Activated CD4-positive, alpha-beta memory T cell treated with anti-CD3 and anti-CD28 coated beads, Interleukin-2, amount 10 ng/mL, durations not matched to agents 7 days and 5 days (primary cell): ENCODE results near the gene PPP1R7. TPM values are rescaled to one million over a fixed set of nuclear protein-coding genes. Genes with fewer than 3 reads are reported as not detected.

Experiments used
- CTCF ChIA-PET: fragments of 350-600 bp; sonication (Branson Sonifier 250); formaldehyde crosslinking; loops from one replicate; lab custom pipeline; 2021; ENCODE audit warnings: antibody characterized with exemption, inconsistent platforms; lab: Charles Lee
- POLR2A ChIA-PET: fragments of 350-600 bp; sonication (Branson Sonifier 250); formaldehyde crosslinking; loops from one replicate; lab custom pipeline; 2021; ENCODE audit warnings: antibody characterized with exemption; lab: Charles Lee
- DNase-seq: peaks from one replicate; pipeline ENCODE4 v3.0.0-alpha.2; 2020
- H3K27ac Mint-ChIP-seq: one replicate; pipeline ENCODE4 v1.8.0; 2021; ENCODE audit warnings: mild to moderate bottlenecking, mixed read lengths
- H3K27me3 Mint-ChIP-seq: one replicate; pipeline ENCODE4 v1.8.0; 2021; ENCODE audit warnings: mixed read lengths
- H3K36me3 Mint-ChIP-seq: one replicate; pipeline ENCODE4 v1.8.0; 2021; ENCODE audit warnings: low read depth, mixed read lengths
- H3K4me1 Mint-ChIP-seq: one replicate; pipeline ENCODE4 v1.8.0; 2021; ENCODE audit warnings: mixed read lengths
- H3K4me3 Mint-ChIP-seq: one replicate; pipeline ENCODE4 v1.8.0; 2021; ENCODE audit warnings: mild to moderate bottlenecking, mixed read lengths
- H3K9me3 Mint-ChIP-seq: one replicate; pipeline ENCODE4 v1.8.0; 2021; ENCODE audit warnings: mixed read lengths
- total RNA-seq, 2 experiments: library from RNA; stranded (reverse); gene quantifications; one replicate each; pipeline ENCODE4 v1.2.3, GENCODE V29; 2021

PPP1R7 gene
- total RNA-seq, 2 experiments from 2014 or later, result 103 to 106 TPM

- no peaks in the 10 kb centered on the region for H3K27me3 Mint-ChIP-seq
- H3K27ac Mint-ChIP-seq, result peak overlapping the region; percentile 98
- H3K4me1 Mint-ChIP-seq, result peaks cover 47% of the 10 kb centered on the region
- no peaks in the 10 kb centered on the region for H3K9me3 Mint-ChIP-seq
- CTCF ChIA-PET, result no interaction called here
- peak overlapping the region; percentile 73 for H3K4me3 Mint-ChIP-seq
- no peak for DNase-seq
- POLR2A ChIA-PET, result interaction anchor here (1.6 to 4.4 kb wide), 2 partner anchors 9 to 39 kb away, joined by 6 to 17 read pairs; partner anchors contain the start of genes MTERF4, PASK and PPP1R7
- peaks cover 51% of the 10 kb centered on the region for H3K36me3 Mint-ChIP-seq
Measured at GRCh38 chr2:241110607-241111439, 39.4 kb upstream of the PPP1R7 start.

DNA sequence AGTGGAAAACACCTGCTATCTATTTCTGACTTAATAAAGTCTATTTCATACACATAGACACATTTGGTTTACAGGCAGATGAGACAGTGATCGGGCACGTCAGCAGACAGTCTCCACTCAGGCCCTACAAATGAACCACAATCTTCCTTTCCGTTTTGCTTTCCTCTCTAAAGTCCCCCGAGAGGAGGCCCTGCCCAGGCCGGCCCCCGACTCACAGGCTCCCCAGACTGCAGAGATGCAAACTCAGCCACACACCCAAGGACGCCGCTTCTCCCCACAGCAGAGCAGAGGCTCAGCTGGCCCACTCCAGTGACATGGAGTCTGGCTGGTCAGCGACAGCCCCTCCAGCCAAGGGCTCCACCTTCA lies 38.8 kb upstream of the PPP1R7 start:
- H3K9me3 Mint-ChIP-seq, result no peaks in the 10 kb centered on the region

DNA sequence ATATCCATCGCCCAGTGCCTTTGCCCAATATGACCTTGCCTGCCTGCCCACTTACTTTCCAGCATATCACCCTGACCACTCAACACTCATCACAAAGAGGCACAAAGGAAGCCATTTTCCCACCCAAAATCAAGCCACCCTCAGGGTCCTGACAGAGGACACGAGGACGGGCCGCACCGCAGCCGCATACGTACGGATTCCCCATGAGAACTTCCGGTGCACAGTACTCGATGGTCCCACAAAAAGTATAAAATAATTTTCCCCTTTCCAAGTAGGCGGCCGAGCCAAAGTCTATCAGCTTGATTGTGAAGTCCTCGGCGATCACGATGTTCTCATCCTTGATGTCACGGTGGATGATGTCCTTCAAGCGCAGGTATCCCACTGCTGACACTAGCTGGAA lies 38.2 kb upstream of the PPP1R7 start:
- Mint-ChIP-seq H3K27ac (peak overlapping the region; percentile 98), H3K36me3 (peaks cover 53% of the 10 kb centered on the region), H3K4me3 (peak overlapping the region; percentile 73), H3K9me3 (no peaks in the 10 kb centered on the region), H3K4me1 (peaks cover 47% of the 10 kb centered on the region), H3K27me3 (no peaks in the 10 kb centered on the region)
- CTCF ChIA-PET, result no interaction called here
- POLR2A ChIA-PET, result interaction anchor here (1.1 to 4.4 kb wide), 3 partner anchors 10 to 38 kb away, joined by 3 to 17 read pairs (median 6); partner anchors contain the start of genes MTERF4, PASK and PPP1R7
- DNase-seq, result no peak

More for the DNA sequence above, 38.8 kb upstream of the PPP1R7 start:
- peak overlapping the region; percentile 98 for H3K27ac Mint-ChIP-seq
- POLR2A ChIA-PET, result interaction anchor here (1.6 to 4.4 kb wide), 2 partner anchors 9 to 39 kb away, joined by 6 to 17 read pairs; partner anchors contain the start of genes MTERF4, PASK and PPP1R7
- H3K36me3 Mint-ChIP-seq, result peaks cover 54% of the 10 kb centered on the region
- CTCF ChIA-PET, result no interaction called here
- no peaks in the 10 kb centered on the region for H3K27me3 Mint-ChIP-seq
- peaks cover 47% of the 10 kb centered on the region for H3K4me1 Mint-ChIP-seq
- H3K4me3 Mint-ChIP-seq, result peak overlapping the region; percentile 73
- no peak for DNase-seq

GRCh38 chr2:241112592-241112991 lies 37.7 kb upstream of the PPP1R7 start:
- ChIA-PET POLR2A (interaction anchor here (1.0 to 1.4 kb wide), 3 partner anchors 10 to 37 kb away, joined by 3 to 6 read pairs (median 3); partner anchors contain the start of genes MTERF4 and PASK), CTCF (no interaction called here)
- Mint-ChIP-seq H3K9me3 (no peaks in the 10 kb centered on the region), H3K27ac (peak overlapping the region; percentile 98), H3K4me3 (peak overlapping the region; percentile 73), H3K36me3 (peaks cover 50% of the 10 kb centered on the region), H3K27me3 (no peaks in the 10 kb centered on the region), H3K4me1 (peaks cover 45% of the 10 kb centered on the region)
- no peak for DNase-seq

GRCh38 chr2:241114836-241115235 lies 35.4 kb upstream of the PPP1R7 start:
- POLR2A ChIA-PET, result no interaction called here
- Mint-ChIP-seq H3K27ac (no peak overlapping the region), H3K4me1 (peaks cover 23% of the 10 kb centered on the region), H3K9me3 (no peaks in the 10 kb centered on the region), H3K27me3 (no peaks in the 10 kb centered on the region), H3K36me3 (peaks cover 44% of the 10 kb centered on the region), H3K4me3 (no peak overlapping the region)
- DNase-seq, result no peak
- CTCF ChIA-PET, result no interaction called here

GRCh38 chr2:241115361-241115760 lies 34.9 kb upstream of the PPP1R7 start:
- ChIA-PET POLR2A (no interaction called here), CTCF (no interaction called here)
- H3K27me3 Mint-ChIP-seq, result no peaks in the 10 kb centered on the region
- peaks cover 18% of the 10 kb centered on the region for H3K4me1 Mint-ChIP-seq
- H3K27ac Mint-ChIP-seq, result no peak overlapping the region
- no peak overlapping the region for H3K4me3 Mint-ChIP-seq
- no peaks in the 10 kb centered on the region for H3K9me3 Mint-ChIP-seq
- no peak for DNase-seq
- H3K36me3 Mint-ChIP-seq, result peaks cover 43% of the 10 kb centered on the region

DNA sequence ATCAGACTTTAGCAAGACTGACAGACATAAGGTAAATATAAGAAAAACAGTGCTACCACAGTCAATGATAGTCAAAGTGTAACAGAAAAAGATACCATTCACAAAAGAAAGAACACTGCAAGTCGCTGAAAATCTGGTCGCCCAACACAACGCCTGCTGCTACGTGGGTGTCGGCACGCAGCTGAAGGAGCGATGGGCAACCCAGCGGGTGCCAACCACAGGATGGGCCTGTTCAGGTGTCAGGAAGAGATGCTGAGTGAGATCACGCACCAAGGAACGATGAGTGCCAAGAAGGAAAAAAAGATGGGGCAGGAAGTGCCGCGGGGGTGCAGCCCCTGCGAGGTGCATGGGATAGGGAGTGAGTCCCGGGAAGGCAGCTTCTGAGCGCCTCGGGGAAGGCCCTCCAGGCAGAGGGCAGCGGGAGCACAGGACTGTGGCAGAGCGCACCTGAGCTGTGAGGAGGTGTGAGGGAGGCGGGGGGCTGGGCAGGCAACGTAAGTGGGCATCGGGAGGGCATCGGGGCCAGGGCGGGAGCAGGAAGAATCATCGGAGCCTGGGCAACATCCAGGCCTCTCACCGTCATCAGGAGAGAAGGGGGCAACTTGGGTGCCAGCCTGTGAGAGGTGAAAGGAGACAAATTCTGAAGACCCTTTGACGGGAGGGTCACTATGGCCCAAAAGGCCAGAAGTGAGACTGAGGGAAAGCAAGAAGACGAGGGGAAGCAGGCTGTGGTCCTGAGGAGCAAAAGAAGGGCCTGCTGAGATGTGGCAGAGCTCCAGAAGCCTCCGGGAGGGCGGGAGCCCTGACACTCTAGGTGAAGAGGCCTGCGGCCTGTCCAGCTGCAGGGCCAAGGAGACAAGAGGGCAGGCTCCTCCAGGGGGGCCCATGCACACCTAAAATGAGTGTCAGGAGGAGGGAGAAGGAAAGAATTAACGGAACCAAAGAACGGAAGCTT lies 33.4 kb upstream of the PPP1R7 start:
- H3K9me3 Mint-ChIP-seq, result no peaks in the 10 kb centered on the region
- H3K27me3 Mint-ChIP-seq, result no peaks in the 10 kb centered on the region
- H3K36me3 Mint-ChIP-seq, result peaks cover 51% of the 10 kb centered on the region
- H3K4me3 Mint-ChIP-seq, result no peak overlapping the region
- peaks cover 12% of the 10 kb centered on the region for H3K4me1 Mint-ChIP-seq
- POLR2A ChIA-PET, result interaction anchor here (1.1 kb wide), 1 partner anchor 33 kb away, joined by 4 read pairs; the partner anchor contains the start of gene PASK
- no peak for DNase-seq
- CTCF ChIA-PET, result no interaction called here
- H3K27ac Mint-ChIP-seq, result no peak overlapping the region

DNA sequence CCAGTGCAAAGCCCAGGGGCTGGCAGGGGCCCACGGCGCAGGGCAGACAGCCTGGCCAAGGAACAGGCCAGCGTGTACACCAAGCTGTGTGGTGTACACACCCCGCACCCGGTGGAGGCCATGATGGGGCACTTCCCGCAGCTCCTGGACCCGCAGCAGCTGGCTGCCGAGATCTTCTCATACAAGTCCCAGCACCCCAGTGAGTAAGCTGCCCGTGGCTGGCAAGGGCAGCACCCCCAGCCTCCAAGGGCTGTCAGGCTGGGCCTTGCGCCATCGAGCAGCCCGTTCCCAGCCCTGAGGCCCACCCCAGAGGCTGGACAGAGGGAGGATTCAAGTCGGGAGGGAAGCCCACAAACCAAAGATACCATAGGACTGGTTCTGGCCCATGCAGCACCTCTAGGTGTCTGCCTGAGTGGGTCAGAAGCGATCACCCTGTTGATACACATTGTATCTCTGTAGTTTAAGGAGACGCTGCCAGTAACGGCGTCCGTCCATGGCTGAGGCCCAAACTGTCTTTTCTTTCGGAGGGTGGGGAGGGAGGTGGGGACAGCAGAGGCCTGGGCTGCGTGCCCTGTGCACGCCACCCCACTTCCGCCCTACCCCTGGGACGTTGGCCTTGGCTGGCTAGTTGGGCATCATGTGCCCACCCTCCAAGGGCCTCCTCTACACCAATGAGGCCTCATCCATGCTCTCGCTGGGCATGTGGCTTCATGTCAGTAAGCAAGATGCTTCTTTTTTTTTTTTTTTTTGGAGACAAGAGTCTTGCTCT lies 31.3 kb upstream of the PPP1R7 start:
- no peak overlapping the region for H3K27ac Mint-ChIP-seq
- DNase-seq, result no peak
- no peak overlapping the region for H3K4me3 Mint-ChIP-seq
- no peaks in the 10 kb centered on the region for H3K27me3 Mint-ChIP-seq
- peaks cover 54% of the 10 kb centered on the region for H3K36me3 Mint-ChIP-seq
- ChIA-PET POLR2A (no interaction called here), CTCF (interaction anchor here (0.7 kb wide), 1 partner anchor 23 kb away, joined by 3 read pairs; no protein-coding TSS in a partner anchor)
- peaks cover 5% of the 10 kb centered on the region for H3K4me1 Mint-ChIP-seq
- H3K9me3 Mint-ChIP-seq, result no peaks in the 10 kb centered on the region

DNA sequence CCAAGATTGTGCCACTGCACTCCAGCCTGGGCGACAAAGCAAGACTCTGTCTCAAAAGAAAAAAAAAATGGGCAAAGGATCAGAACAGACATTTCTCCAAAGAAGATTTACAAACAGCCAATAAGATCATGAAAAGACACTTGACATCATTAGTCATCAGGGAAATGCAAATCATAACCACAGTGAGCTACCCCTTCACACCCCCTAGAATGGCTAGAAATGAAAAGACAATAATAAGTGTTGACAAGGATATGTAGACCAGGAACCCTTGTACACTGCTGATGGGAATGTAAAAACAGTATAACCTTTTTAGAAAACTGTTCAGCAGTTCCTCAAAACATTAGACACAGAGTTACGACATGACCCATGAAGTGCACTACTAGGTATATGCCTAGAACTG lies 29.8 kb upstream of the PPP1R7 start:
- DNase-seq, result no peak
- H3K9me3 Mint-ChIP-seq, result no peaks in the 10 kb centered on the region
- no peaks in the 10 kb centered on the region for H3K27me3 Mint-ChIP-seq
- H3K4me3 Mint-ChIP-seq, result no peak overlapping the region
- CTCF ChIA-PET, result no interaction called here
- POLR2A ChIA-PET, result no interaction called here
- H3K36me3 Mint-ChIP-seq, result peaks cover 42% of the 10 kb centered on the region
- H3K4me1 Mint-ChIP-seq, result peaks cover 8% of the 10 kb centered on the region
- H3K27ac Mint-ChIP-seq, result no peak overlapping the region

GRCh38 chr2:241121008-241121407 lies 29.3 kb upstream of the PPP1R7 start:
- peaks cover 42% of the 10 kb centered on the region for H3K36me3 Mint-ChIP-seq
- H3K4me3 Mint-ChIP-seq, result no peak overlapping the region
- no peaks in the 10 kb centered on the region for H3K9me3 Mint-ChIP-seq
- ChIA-PET POLR2A (no interaction called here), CTCF (no interaction called here)
- H3K27ac Mint-ChIP-seq, result no peak overlapping the region
- no peak for DNase-seq
- peaks cover 8% of the 10 kb centered on the region for H3K4me1 Mint-ChIP-seq
- H3K27me3 Mint-ChIP-seq, result no peaks in the 10 kb centered on the region

- Mint-ChIP-seq H3K4me3 (no peak overlapping the region), H3K36me3 (peaks cover 36% of the 10 kb centered on the region), H3K4me1 (peaks cover 15% of the 10 kb centered on the region), H3K27me3 (no peaks in the 10 kb centered on the region), H3K9me3 (no peaks in the 10 kb centered on the region), H3K27ac (no peak overlapping the region)
- ChIA-PET CTCF (no interaction called here), POLR2A (no interaction called here)
- DNase-seq, result no peak
Measured at GRCh38 chr2:241122376-241123002, 27.8 kb upstream of the PPP1R7 start.
